Epidermal melanocyte (primary cell): ENCODE measurements around the gene FBXL13.
"Not testable (repeated sequence)": the region's sequence is repeated elsewhere in the genome, so short reads cannot be mapped to it uniquely, and the experiment has no call there.

ENCODE experiments used
- DNase-seq: peaks from one replicate; pipeline ENCODE4 v3.0.0; 2011; ENCODE audit warnings: low spot score; ENCODE audit not compliant: insufficient read length

The FBXL13 gene

DNA sequence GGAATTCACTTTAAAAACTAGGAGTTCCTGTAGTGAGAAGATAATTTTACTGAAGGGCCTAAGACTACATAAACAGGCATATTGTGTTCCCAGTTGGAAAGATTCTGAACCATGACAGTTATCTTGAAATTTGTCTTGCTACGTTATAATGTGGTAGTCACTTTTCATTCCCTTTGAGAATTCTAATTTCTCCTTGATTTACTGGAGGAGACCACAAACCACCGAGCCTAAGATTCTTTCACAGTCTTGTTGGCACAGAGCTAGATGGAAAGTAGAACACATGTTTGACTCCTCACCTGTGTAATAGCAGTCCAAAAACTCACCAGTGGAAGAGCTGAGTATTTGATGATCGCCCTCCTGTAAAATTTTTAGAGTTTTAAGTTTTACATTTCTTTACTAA lies 5.2 kb upstream of the FBXL13 start:
- no peak for DNase-seq

DNA sequence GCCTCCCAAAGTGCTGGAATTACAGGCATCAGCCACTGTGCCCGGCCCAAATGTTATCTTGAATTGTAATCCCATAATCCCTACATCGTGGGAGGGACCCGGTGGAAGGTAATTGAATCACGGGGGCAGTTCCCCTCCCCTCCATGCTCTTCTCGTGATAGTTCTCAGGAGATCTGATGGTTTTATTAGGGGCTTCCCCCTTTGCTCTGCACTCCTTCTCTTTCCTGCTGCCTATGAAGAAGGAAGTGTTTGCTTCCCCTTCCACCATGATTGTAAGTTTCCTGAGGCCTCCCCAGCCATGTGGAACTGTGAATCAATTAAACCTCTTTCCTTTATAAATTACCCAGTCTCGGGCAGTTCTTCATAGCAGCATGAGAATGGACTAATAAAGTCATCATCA lies 3.6 kb upstream of the FBXL13 start:
- DNase-seq, result not testable (repeated sequence)

DNA sequence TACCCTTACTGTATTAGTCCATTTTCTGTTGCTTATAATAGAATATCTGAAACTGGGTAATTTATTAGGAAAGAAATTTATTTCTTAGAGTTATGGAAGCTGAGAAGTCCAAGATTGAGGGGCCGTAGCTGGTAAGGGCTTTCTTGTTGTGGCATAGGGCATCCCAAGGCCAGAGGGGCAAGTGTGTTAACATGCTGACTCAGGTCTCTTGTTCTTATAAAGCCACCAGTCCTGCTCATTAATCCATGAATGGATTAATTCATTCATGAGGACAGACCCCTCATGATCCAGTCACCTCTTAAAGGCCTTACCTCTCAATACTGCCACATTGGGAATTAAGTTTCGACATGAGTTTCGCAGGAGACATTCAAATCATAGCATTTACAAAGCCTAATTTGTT lies 2.7 kb upstream of the FBXL13 start:
- no peak for DNase-seq

DNA sequence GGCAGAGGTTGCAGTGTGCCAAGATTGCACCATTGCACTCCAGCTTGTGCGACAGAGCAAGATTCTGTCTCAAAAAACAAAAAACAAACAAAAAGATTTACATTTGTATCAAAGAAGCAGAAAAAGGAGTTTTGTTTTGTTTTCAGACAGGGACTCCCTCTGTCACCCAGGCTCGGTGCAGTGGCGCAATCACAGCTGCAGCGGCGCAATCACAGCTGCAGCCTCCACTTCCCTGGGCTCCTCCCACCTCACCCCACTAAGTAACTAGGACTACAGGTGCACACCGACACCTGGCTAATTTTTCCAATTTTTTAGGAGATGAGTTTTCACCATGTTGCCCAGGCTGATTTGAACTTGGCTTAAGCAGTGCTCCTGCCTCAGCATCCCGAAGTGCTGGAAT lies 2.2 kb upstream of the FBXL13 start:
- DNase-seq, result no peak

DNA sequence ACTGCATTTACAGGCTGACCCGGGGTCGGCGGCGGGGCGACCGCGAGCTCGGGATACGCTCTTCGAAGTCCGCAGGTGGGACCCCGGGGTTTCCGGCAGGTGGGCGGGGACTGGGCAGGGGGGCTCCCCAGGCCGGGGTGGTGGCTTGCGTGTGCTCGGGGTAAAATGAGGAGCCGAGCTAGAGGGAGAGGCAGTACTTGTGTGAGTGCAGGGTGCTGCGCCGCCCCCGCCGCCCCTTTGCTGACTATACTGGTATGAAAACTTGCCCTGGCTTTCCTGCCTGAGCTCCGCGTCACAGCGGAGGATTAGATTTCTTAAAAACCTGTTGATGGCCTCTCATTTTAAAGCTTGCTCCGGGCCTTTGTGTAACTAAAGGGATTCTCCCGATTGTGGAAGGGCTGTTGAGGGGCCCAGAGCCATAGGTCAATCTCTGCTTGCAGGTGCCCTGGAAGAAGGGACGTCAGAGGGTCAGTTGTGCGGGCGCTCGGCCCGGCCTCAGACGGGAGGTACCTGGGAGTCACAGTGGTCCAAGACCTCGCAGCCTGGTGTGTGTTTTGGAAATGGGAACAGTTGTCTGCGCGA lies 832 bp upstream of the FBXL13 start:
- peak; percentile 23 for DNase-seq

DNA sequence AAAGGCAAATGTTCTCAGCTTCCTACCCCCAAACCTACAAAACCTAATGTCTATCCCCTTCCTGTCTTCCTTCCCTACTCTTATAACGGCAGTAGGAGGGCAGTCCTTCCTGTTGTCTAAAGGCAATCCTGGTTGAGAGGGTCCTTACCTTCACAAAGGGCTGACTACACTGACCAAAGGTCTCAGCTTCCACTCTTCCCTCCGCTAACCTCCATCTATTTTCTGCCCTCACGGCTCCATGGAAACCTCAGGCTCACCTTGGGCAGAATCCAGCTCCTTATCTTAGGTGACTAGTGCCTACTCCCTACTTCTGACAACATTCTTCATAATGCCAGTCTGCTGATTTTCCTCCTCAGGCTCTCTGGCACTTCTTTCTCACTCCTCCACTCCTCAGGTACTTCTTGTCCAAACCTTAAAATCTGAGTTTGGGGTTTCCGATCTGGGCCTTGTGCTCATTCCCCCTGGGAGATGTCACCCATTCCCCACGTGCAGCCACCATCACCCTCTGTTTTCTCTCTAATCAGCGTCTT lies 542 bp downstream of the FBXL13 start:
- DNase-seq, result no peak

DNA sequence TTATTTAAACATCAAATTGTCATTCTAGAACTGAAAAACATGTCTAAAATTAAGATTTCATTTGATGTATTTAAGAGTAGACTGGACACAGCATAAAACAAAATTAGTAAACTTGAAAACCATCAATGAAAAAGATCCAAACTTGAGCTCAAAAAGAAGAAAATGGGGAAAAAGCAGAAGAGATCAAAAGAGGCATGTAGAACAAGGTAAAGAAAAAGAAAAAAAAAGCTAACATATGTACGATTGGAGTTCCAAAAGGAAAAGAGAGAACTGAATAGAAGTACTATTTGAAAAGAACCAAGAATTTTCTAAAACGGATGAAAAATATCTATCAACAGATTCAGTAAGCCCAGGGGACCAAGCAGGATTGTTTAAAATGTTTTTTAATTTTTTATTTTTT lies 3.6 kb downstream of the FBXL13 start:
- no peak for DNase-seq

DNA sequence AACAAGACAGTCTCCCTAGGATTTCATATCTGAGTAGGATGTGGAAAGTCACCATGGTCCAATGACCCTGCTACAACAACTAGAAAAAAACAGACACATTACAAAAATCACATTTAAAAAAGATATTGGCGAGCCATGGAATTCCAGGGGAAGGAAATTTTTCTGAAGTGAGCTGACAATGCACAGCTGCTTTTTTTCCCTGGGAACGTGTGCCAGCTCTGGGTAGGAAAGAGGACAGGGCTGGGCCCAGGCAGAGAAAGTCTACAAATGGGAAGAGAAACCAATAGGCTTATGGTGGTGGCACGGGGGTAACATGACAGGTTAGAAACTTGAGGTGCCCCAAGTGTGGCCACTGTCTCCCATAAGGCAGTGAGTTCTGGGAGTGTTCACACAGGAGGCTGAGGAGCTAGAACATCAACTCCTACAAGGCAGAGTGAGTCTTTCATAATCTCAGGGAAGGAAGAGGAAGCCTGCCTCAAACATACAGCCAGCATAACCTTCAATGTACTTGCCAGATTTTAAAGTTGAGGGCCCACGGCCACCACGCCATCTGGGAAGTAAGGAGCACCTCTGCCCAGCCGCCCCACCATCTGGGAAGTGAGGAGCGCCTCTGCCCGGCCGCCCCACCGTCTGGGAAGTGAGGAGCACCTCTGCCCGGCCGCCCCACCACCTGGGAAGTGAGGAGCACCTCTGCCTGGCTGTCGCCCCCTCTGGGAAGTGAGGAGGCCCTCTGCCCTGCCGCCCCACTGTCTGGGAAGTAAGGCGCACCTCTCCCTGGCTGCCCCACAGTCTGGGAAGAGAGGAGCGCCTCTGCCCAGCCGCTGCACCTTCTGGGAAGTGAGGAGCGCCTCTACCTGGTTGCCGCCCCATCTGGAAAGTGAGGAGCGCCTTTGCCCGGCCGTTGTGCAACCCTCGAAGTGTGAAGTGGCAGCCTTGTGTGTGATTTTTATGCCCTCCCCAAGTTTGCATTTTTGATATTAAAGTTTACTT lies 5.9 kb downstream of the FBXL13 start:
- no peak for DNase-seq

DNA sequence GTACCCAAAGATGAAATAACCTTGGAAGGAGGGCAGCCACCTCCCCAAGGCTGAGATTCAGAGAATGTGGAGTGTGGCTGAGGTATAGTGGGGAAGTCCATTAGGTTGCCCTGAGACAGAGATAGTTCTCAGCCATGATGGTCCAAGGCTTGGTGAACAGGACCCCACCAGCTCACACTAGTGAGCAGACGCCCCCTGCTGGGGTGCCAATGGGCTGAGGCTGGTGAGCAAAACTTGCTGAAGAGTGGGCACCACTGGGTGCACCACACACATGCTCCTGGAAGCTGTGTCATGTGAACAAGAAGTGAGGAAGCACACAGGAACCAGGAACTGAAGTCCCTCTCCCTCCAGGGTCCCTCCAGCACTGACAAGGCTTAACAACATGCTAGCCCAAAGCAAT lies 8.9 kb downstream of the FBXL13 start:
- no peak for DNase-seq

DNA sequence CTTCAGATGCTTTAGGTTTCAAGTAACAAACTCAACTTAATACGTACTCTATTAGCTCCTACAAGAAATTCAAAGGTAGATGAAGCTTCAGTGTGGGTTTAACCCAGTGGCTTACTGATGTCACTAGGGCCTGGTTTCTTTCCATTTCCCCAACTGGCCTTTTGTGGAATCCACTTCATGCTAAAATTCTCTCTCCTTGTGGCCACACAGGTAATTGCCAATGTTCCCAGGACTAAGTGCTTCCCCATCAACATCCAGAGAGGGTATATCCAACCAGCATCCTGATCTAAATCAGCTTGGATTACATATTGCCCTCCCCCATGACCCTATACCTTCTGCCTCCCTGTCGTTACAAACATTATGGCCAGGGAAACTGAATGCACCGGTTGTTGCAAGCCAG lies 10.7 kb downstream of the FBXL13 start:
- DNase-seq, result no peak

DNA sequence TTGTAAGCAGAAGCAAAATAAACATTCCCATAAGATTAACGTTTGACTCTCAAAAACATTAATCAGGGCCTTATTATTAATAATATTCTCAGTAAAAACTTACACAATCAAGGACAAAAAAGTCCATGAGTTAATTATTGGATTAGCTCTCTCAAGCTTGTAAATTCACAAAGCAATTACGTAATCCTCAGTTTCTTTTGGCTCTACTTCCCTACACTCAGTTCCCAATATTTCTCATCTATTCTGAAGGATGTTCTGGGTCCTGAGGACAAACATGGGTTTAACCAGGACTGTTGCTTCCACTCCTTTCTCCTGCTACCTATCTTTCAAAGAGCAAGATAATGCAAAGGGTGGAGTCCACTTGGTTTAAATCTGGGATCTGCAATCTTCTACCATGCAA lies 15.1 kb downstream of the FBXL13 start:
- DNase-seq, result no peak

DNA sequence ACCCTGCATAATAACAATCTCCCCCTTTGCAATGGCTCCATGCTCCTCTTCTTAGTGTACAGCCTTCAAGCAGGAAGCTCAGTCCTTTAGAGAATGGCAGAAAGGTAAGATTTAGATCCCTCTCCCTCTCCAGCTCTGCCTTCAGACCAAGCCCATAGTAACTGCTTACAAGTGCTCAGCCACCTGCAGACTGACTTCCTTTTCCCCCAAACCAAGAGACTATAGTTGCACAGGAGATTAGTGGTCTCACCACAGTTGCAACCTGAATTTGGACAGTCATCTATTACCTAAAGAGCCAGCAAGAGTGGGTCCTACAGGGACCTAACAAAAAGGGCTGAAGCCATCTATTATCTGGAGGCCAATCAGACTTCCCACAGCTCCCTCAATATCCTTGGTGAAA lies 16.5 kb downstream of the FBXL13 start:
- no peak for DNase-seq

DNA sequence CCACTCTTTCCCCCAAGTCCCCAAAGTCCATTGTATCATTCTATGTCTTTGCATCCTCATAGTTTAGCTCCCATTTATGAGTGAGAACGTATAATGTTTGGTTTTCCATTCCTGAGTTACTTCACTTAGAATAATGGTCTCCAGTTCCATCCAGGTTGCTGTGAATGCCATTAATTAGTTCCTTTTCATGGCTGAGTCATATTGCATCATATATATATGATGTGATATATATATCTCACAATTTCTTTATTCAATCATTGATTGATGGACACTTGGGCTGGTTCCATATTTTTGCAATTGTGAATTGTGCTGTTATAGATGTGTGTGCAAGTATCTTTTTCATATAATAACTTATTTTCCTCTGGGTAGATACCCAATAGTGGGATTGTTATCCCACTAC lies 18.6 kb downstream of the FBXL13 start:
- DNase-seq, result not testable (repeated sequence)

DNA sequence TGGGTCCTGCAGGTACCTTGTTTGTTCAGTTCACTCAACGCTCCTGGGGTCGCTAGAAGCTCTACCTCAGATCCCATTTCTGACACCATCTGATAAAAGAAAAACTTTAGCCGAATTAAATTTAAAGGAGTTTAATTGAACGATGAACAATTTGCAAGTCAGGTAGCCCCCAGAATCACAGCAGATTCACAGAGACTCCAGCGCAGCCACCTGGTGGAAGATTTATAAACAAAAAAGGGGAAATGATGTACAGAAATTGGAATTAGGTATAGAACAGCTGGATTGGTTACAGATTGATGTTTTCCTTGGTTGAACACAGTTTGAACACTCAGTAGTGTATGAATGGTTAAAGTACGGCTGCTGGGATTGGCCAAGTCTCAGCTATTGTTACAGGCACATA lies 23.1 kb downstream of the FBXL13 start:
- no peak for DNase-seq

DNA sequence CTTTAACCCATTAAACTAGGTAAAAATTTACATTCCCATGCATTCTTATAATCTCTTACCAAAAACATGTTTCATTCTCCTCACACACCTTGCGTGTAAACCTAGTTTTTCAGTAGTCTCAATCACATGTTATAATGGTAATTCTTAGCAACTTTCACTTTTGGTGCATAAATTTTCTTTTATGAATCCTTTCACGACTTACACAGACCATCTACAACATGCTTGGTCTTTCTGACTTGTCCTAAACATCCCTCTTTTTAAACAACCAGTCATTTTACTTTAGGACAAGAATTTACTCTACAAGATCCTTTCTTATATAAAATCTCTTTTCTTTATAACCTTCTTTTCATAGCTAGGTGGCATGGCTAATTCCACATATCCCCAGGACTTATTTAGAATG lies 25.8 kb downstream of the FBXL13 start:
- DNase-seq, result no peak

DNA sequence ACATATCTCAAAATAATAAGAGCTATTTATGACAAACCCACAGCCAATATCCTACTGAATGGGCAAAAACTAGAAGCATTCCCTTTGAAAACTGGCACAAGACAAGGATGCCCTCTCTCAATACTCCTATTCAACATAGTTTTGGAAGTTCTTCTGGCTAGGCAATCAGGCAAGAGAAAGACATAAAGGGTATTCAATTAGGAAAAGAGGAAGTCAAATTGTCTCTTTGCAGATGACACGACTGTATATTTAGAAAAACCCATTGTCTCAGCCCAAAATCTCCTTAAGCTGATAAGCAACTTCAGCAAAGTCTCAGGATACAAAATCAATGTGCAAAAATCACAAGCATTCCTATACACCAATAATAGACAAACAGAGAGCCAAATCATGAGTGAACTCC lies 32.8 kb downstream of the FBXL13 start:
- not testable (repeated sequence) for DNase-seq

DNA sequence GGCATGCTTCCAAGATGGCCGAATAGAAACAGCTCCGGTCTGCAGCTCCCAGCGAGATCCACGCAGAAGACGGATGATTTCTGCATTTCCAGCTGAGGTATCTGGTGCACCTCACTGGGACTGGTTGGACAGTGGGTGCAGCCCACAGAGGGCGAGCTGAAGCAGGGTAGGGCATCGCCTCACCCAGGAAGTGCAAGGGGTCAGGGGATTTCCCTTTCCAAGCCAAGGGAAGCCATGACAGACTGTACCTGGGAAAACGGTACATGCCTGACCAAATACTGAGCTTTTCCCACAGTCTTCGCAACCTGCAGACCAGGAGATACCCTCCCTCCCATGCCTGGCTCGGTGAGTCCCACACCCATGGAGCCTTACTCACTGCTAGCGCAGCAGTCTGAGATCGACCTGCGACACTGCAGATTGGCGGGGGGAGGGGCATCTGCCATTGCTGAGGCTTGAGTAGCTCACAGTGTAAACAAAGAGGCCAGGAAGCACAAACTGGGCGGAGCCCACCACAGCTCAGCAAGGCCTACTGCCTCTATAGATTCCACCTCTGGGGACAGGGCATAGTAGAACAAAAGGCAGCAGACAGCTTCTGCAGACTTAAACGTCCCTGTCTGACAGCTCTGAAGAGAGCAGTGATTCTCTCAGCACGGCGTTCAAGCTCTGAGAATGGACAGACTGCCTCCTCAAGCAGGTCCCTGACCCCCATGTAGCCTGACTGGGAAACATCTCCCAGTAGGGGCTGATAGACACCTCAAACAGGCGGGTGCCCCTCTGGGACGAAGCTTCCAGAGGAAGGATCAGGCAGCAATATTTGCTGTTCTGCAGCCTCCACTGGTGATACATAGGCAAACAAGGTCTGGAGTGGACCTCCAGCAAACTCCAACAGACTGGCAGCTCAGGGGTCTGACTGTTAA lies 36.5 kb downstream of the FBXL13 start:
- not testable (repeated sequence) for DNase-seq

DNA sequence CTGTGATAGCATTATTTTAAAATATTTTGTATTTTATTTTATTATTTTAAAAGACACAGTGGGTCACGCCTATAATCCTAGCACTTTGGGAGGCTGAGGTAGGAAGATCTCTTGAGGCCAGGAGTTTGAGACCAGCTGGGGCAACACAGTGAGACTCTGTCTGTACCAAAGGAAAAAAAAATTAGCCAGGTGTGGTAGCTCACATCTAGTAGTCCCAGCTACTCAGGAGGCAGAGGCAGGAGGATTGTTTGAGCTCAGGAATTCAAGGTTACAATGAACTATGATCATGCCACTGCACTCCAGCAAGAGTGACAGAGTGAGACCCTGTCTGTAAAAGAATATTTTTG lies 37.1 kb downstream of the FBXL13 start:
- no peak for DNase-seq

DNA sequence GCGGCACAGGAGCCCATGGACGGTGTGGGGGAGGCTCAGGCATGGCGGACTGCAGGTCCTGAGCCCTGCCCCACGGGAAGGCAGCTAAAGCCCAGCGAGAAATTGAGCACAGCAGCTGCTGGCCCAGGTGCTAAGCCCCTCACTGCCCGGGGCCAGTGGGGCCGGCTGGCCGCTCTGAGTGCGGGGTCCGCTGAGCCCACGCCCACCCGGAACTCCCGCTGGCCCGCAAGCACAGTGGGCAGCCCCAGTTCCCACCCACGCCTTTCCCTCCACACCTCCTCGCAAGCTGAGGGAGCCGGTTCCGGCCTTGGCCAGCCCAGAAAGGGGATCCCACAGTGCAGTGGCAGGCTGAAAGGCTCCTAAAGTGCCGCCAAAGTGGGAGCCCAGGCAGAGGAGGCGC lies 40.3 kb downstream of the FBXL13 start:
- not testable (repeated sequence) for DNase-seq

DNA sequence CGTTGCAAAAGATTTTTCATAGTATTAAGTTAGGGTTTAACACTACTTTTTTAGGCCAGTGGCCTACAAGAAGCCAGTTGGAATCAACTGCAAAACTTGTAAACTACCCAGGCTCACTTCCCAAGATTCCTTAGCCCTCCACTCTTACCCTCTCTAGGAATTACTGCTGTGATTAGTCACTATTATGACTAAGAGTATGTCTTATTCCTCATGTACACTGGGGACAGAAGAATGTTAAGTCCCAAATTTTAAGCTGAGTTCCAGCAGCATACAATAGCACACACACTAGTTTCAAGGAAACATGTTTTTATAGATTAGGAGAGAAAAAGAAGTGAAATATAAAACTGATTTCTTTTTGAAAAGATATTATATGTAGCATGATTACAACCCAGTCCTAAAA lies 42.8 kb downstream of the FBXL13 start:
- DNase-seq, result no peak

DNA sequence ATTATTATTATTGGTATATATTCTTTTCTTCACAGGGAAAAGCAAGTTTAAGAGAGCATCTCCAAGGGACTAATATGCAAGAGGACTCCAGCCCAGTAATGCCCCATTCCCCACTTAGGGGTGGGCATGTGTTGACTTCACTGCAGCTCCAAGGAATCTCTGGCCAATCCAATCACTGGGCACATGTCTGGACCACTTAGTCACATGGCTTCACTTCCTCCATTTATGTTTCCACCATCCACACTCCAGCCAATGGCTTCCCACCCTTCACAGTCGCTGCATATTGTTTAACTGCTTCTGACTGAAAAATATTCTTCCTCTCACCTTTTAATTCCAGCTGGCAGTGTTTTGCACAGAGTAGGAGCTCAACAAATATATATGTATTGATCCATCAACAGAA lies 43.6 kb downstream of the FBXL13 start:
- no peak for DNase-seq

DNA sequence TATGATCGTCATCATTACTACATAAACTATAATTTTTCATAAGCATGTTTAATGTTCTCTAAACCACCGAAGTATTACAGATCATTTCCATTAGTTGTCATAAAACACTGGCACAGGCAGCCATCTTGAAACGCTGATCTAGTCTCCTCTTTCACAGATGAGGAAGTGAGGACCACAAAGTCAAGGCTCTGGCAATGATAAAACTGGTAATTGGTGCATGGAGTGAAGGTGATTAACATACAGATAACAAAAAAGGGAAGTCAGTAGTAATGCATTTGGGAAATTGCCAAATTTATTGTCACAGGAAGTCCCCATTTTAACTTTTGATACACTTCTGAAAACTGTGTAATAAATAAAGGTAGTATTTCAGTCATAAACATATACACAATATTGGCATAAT lies 49.3 kb downstream of the FBXL13 start:
- no peak for DNase-seq
